LoVo (cell line): ENCODE data around the gene SND1.

Experiments
- DNase-seq: peaks from one replicate; pipeline ENCODE4 v3.0.0-alpha.2; 2016; ENCODE audit warnings: low spot score

Gene SND1

GRCh38 chr7:128139406-128139805 is 487.4 kb downstream of the SND1 start:
- no peak for DNase-seq

GRCh38 chr7:128141683-128142195 is 489.7 kb downstream of the SND1 start:
- DNase-seq = no peak
